Left ventricle myocardium superior (tissue), 1 donor: ENCODE results near the gene RIMBP2. TPM values are rescaled to one million over a fixed set of nuclear protein-coding genes. Genes with fewer than 3 reads are reported as not detected.
A peak's percentile ranks its signal among the peaks of the same experiment; 100 is the strongest.
"Not testable (repeated sequence)": the region's sequence is repeated elsewhere in the genome, so short reads cannot be mapped to it uniquely, and the experiment has no call there.

ENCODE experiments used
- ATAC-seq: fragments of 200-7000 bp; cut with Tn5 transposase; one replicate; pipeline ENCODE4 v1.9.1; 2020; ENCODE audit warnings: mild to moderate bottlenecking, moderate library complexity
- DNase-seq: peaks from one replicate; pipeline ENCODE4 v3.0.0-alpha.2; 2020
- intact Hi-C: fragments of 100-400 bp; cut with micrococcal nuclease; formaldehyde crosslinking; loops from one replicate; pipeline ENCODE4 v1.11.0; 2022
- long read RNA-seq: library from polyadenylated mRNA; unstranded; transcript quantifications from one replicate; pipeline ENCODE4 v2.0.0, GENCODE V29; 2021
- total RNA-seq: library from RNA; stranded (reverse); fragmentation: NEBNext Ultra II Directional; extraction: Animal tissue kit (Norgen Biotek cat#: 25700); gene quantifications from one replicate; pipeline ENCODE4 v1.2.1, GENCODE V29; 2021
- donor health status: DM: no; HTN: yes; CAD: no; lungs with severe emphysema.

The RIMBP2 gene, protein sequence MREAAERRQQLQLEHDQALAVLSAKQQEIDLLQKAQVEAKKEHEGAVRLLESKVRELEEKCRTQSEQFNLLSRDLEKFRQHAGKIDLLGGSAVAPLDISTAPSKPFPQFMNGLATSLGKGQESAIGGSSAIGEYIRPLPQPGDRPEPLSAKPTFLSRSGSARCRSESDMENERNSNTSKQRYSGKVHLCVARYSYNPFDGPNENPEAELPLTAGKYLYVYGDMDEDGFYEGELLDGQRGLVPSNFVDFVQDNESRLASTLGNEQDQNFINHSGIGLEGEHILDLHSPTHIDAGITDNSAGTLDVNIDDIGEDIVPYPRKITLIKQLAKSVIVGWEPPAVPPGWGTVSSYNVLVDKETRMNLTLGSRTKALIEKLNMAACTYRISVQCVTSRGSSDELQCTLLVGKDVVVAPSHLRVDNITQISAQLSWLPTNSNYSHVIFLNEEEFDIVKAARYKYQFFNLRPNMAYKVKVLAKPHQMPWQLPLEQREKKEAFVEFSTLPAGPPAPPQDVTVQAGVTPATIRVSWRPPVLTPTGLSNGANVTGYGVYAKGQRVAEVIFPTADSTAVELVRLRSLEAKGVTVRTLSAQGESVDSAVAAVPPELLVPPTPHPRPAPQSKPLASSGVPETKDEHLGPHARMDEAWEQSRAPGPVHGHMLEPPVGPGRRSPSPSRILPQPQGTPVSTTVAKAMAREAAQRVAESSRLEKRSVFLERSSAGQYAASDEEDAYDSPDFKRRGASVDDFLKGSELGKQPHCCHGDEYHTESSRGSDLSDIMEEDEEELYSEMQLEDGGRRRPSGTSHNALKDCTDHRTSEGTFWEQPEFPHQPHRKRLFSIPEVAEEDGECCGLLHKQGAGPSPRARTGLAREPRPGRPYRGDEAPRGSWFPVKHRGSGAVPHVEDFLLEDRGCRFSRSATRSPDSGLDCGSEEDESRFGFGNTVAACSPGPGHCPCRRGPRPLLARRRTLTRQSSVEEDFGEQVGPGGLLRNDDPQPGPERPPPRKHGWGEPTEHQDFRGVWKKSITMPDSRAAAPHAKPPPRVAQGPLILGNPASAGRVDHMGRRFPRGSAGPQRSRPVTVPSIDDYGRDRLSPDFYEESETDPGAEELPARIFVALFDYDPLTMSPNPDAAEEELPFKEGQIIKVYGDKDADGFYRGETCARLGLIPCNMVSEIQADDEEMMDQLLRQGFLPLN (N-terminal part only)
- 0.40 TPM for total RNA-seq
- long read RNA-seq, result 0 reads

DNA sequence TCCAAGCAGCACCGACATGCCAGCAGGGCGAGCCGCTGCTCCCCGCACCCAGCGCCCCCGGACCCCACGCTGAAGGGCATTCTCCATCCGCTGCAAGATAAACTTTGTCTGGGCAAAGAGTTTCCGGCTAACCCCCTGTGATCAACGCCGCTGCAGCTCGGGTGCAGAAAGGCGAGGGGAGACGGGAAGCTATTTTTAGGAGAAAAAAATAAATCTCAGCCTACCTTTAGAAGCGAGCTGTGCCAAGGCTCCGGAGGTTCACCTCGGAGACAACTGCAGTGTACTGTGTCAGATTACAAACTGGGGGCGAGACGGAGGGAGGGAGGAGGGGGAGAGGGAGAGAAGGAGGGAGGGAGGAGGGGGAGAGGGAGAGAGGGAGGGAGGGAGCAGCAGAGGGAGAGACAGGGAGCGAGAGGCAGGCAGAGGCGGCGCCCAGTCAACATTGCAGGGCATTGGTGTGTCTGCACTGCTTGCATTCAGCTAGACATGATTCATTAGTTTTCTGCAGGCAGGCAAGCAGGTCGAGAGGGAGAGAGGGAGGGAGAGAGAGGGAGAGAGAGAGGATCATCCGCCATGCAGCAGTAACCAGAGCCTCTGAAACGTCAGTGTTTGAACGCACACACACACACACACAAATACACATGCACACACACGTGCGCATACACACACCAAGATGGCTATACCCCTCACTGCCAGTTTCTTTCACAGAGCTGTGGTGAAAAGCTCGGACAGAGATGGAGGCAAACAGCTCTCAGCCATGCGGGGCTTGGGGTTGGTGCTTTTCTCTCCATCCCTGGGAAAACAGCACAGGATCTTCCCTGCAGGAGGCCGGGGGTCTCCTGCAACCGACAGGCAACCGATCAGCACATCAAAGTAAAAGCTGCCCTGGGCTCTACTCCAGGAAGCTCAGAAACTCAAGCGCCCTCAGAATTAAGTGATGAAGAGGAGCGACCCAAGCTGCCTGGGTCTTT is at the start of gene RIMBP2:
RIMBP2 (minus strand) TSS at position 302 of the 971 bp plus-strand sequence. CDS start 237,286 bp downstream, outside the sequence.
- ATAC-seq (no peak), DNase-seq (no peak)
- intact Hi-C loops, result no loop called here

DNA sequence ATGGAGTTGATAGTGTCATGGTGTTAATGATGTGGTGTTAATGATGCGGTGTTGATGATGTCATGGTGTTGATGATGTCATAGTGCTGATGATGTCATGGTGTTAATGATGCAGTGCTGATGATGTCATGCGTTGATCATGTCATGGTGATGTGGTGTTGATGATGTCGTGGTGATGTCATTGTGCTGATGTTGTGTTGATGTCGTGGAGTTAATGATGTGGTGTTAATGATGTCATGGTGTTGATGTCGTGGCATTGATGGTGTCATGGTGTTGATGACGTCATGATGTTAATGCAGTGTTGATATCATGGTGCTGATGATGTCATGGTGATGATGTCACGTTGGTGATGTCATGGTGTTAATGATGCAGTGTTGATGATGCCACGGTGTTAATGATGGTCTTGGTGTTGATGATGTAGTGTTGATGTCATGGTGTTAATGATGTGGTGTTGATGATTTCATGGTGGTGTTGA is 49.1 kb upstream of the RIMBP2 start:
- no peak for ATAC-seq
- intact Hi-C loops, result no loop called here
- no peak for DNase-seq

DNA sequence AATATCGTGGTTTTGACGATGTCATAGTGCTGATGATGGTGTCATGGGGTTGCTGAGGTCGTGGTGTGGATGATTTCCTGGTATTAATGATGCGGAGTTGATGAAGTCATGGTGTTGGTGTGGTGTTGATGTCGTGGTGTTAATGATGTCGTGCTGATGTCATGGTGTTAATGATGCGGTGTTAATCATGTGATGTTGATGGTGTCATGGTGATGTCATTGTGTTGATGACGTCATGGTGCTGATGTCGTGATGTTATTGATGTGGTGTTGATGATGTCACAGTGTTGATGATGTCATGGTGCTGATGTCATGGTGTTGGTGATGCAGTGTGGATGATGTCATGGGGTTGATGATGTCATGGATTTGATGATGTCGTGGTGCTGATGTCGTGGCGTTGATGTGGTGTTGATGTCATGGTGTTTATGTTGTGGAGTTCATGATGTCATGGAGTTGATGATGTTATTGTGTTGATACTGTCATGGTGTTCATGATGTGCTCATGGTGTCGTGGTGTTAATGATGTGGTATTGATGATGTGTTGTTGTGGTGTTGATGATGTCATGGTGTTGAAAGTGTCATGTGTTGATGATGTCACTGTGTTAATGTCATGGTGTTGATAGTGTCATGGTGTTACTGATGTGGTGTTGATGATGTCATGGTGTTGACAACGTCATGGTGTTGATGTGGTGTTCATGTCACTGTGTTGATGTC is 48.5 kb upstream of the RIMBP2 start:
- ATAC-seq, result no peak

DNA sequence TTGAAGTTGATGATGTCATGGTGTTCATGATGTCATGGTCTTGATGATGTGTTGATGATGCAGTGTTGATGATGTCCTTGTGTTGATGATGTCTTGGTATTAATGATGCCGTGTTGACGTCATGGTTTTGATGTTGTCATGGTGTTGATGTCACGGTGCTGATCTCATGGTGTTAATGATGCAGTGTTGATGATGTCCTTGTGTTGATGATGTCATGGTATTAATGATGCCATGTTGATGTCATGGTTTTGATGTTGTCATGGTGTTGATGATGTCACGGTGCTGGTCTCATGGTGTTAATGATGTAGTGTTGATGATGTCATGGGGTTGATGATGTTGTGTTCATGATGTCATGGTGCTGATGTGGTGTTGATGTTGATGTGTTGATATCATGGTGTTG is 48.0 kb upstream of the RIMBP2 start:
- DNase-seq (no peak), ATAC-seq (no peak)
- intact Hi-C loops, result no loop called here

More for the DNA sequence above, 48.5 kb upstream of the RIMBP2 start:
- intact Hi-C loops, result no loop called here
- no peak for DNase-seq

DNA sequence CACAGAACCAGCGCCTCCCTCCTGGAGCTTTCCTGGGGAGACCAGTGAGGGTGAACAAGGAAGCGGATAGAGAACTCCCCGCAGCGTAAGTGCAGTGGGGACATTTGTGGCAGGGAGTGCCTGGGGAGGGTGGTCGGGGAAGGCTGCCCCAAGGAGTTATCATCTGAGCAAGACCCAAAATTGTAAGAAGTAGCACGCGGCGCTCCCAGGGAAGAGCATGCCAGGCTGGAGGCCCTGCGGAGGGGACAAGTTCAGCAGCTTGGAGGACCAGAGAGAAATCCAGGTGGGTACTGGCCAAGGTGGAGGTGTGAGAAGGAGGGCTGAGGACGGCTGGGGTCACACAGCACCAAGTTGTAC is 46.2 kb upstream of the RIMBP2 start:
- intact Hi-C loops, result no loop called here
- DNase-seq, result no peak
- ATAC-seq, result no peak

DNA sequence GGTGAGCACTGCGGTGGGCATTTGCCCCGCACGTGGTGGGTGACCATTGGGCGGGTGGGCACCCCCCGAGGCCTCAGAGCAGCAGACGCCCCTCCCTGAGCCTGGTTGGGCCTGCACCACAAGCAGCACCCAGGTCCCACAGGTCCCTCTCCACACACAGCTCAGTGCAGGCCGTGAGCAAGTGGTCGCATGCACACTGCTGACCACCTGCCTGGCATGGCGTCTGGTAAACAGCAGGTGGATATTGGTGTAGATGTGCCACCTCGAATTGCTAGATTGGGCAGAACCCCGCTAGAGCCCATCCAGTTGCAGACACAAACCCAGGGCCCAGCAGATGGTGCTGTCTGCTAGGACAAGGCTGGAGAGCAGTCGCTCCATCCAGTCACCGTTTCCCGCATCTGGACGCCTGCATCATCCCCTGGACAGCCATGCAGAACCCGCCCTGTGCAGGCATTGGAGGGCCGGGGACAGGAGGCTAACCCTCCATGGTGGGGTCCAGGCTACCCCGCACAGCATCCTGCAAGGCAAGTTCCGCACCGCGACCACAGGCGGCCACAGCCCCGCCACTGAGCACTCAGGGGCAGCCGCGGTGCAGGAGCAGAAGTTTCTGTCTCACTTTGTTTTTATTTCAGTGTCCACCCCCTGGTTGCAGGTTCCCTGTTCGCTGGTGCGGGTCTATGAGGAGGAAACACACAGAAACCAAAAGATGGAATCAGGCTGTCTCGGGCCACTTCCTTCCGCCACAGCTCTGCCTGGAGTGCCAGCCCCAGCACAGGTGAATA is 45.6 kb upstream of the RIMBP2 start:
- DNase-seq (peak; percentile 44), ATAC-seq (peak; percentile 57)
- intact Hi-C loops, result no loop called here

DNA sequence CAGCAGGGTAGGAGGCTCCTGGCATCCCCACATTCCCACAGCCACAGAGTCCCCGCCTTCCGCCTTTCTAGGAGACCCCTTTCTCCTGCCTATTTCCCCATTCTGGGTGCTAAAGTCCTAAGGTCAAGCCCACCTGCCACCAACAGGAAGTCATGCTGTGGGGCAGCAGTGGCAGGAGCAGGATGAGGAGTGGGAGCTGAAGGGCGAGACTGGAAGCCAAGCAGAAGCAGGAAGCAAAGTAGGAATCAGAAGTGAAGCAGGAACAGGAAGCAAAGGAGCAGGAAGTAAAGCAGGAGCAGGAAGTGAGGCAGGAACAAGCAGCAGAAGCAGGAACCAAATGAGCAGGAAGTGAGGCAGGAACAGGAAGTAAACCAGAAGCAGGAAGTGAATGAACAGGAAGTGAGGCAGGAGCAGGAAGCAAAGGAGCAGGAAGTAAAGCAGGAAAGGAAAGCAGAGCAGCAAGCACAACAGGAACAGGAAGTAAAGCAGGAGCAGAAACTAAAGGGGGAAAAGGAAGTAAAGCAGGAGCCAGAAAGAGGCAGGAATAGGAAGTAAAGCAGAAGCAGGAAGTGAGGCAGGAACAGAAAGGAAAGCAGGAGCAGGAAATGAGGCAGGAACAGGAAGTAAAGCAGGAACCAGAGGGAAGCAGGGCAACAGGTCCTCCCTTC is 38.3 kb upstream of the RIMBP2 start:
- intact Hi-C loops, result no loop called here
- ATAC-seq (no peak), DNase-seq (no peak)

DNA sequence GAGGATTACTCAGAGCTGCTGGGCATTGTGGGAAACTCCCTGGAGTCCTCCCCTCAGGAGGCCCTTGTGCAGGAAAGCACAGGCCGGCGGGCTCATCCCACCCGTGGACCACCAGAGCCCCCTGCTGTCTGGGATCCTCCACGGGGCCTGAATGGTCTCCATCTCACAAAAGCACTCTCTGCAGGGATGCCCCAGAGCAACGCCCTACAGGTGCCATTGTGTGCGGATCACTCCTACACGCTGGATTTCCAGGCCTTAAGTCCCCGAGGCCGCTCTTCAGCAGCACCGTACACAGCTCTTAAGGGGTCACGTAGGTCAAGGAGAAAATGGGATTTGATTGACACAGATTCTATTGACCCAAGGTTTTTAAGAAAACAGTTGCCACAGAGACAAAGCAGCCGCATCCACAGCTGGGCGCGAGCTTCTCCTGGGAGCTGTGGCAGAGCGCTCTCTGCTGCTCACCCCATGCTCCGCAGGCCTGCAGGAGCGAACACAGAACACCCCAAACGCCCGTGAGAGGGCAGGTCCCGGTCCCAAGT is 36.7 kb upstream of the RIMBP2 start:
- ATAC-seq (no peak), DNase-seq (no peak)
- intact Hi-C loops, result no loop called here

DNA sequence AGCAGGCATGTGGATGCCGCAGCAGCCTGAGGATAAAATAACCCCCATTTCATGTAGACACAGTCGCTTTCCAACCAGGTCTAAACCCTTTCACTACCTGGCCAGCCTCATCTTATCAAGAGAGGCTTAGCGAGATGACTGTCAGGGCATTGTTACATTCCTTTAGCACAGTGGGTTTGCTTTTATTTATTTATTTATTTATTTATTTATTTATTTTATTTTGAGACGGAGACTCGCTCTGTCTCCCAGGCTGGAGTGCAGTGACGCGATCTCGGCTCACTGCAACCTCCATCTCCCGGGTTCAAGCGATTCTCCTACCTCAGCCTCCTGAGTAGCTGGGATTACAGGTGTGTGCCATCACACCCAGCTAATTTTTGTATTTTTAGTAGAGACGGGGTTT is 35.9 kb upstream of the RIMBP2 start:
- DNase-seq, ATAC-seq, intact Hi-C loops: not testable (repeated sequence)

DNA sequence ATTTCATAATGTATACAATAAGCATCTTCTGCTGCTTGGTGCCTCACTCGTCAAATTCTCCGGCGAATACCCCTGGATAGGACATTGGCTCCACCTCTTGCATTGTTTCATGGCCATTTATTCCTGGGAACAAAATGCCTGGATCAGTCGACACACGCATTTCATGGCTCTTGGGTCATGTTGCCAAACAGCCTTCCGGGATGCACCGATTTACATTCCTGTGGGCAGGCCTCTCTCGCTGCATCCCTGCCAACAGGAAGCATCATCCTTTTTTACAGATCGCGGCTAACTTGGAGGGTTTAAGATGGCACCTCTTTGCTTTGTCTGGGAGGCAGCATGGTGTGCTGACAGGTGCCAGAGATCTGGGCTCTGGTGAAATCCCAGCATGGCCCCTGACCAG is 32.7 kb upstream of the RIMBP2 start:
- DNase-seq (no peak), ATAC-seq (no peak)
- intact Hi-C loops, result loop anchor here (5.0 kb wide), 1 partner anchor 346 kb away; no protein-coding TSS in a partner anchor

DNA sequence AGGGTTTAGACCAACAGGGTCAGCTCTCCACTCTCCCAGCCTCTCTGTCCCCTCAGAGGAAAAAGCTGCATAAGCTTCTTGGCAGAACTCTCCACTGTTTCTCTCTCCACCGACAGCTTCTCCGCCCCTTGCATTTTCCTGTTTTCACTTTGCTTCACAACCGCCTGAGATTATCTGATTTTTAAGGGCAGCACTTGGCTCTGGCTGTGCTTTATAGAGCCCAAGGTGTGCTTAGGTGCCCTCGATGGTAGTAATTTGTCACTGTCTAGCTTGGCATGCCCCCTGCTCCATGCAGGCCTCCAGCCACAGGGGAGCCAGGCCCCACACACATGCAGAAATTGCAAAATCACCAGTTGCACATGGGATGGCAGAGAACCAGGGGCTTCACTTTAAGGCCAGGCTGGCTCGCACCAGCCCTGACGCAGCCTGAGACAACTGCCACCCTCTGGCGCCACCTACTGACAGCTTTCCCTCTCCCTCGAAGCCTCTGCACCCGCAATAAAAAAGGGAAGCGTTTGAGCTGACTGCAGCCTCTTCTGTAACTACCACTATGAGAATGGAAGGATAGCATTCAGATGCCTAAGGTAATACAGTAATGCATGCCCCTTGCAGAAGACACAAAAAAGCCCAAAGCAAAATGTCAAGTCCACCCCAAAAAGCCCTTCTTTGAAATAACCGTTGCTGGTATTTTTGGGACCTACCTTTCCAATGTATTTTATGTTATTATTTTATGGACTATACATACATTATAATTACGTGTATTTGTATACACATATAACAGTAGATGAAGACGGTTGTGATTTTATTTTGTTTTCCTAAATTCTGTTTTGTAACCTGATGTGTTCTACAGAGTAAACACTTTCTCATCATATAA is 32.0 kb upstream of the RIMBP2 start:
- intact Hi-C loops, result loop anchor here (5.0 kb wide), 1 partner anchor 346 kb away; no protein-coding TSS in a partner anchor
- peak; percentile 93 for ATAC-seq
- DNase-seq, result peak; percentile 86

DNA sequence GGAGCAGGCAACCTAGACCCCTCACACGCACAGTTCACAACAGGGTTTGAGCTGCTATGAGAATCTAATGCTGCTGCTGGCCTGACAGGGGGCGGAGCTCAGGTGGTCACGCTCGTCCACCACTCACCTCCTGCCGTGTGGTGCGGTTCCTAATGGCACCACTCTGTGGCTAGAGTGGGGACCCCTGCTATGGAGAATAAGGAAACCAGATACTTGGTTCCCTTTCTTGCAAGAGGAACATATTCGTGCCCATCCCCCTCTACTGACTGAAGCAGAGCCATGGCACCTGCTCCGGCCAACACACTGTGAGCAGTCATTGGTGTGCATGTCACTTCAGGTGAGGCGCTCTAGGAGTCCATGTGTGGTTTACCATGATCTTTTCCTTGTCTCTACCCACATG is 30.4 kb upstream of the RIMBP2 start:
- intact Hi-C loops, result loop anchor here (5.0 kb wide), 1 partner anchor 344 kb away; no protein-coding TSS in a partner anchor
- DNase-seq (no peak), ATAC-seq (no peak)

DNA sequence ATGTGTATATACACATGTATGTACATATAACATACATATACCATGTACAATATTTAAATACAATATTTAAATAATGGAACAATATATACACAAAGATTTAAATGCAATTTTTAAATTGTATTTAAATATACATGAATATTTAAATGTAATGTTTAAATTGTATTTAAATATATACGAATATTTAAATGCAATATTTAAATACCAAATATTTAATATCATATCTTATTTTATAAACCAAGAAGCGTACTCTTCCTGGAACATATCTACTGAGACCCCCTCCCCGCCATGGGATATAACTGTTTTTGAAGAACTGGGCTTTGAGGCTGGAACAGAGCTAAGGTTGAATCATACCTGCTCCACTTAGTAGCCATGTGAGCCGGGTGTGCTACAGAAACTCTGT is 29.8 kb upstream of the RIMBP2 start:
- DNase-seq (no peak), ATAC-seq (no peak)
- intact Hi-C loops, result loop anchor here (5.0 kb wide), 1 partner anchor 344 kb away; no protein-coding TSS in a partner anchor

DNA sequence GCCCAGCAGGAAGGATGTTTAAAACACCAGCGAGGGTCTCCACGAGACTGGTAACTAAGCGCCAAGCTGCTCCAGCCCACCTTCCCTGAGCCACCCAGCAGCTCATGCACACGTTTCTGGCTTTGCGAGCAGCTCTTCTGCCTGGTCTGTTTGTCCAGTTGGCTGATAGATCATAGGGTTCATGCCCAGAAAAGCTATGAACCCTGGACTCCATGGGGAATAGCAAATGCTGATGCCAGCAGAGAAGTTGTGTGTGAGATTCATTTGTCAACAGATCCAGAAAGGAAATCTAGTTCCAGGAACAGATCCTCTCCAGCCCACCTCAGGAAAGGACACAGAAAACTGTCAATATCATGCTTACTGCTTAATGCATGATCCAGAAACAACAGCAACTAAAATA is 28.2 kb upstream of the RIMBP2 start:
- DNase-seq, result no peak
- intact Hi-C loops, result no loop called here

DNA sequence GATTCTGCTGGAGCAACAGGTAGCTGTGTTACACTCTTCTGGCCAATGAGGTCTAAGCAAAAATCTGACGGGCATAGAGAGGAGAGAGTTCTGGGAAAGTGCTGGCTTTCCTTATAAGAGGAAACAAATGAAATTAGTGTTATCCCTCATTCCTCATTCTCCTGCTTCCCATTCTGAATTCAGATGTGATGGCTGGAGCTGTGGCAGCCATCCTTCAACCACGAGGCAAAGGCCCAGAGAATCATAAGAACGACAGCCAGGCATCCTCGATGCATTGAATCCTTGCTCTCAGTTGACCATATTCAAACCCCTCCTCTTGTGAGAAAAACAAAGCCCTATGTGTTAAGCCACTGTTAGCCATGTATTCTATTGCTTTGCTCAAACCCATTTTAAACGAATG is 27.5 kb upstream of the RIMBP2 start:
- ATAC-seq (no peak), DNase-seq (no peak)
- intact Hi-C loops, result no loop called here

More for the DNA sequence above, 28.2 kb upstream of the RIMBP2 start:
- ATAC-seq, result no peak
